ENCODE data around the gene PSMD11. TPM values are rescaled to one million over a fixed set of nuclear protein-coding genes. Genes with fewer than 3 reads are reported as not detected.

PSMD11 gene
- polyA plus RNA-seq, 1 donor, result 128 TPM

Other genes starting within 250 kb of the PSMD11 start
- gene RHBDL3, start 178.7 kb upstream of the PSMD11 start, polyA plus RNA-seq (ENCODE audit: insufficient read length), result 1.5 TPM
- 54.0 TPM for gene C17orf75, start 102.3 kb upstream of the PSMD11 start, polyA plus RNA-seq (ENCODE audit: insufficient read length)
- gene ZNF207, start 94.4 kb upstream of the PSMD11 start, polyA plus RNA-seq (ENCODE audit: insufficient read length), result 302 TPM
- gene CDK5R1, start 42.5 kb downstream of the PSMD11 start, polyA plus RNA-seq (ENCODE audit: insufficient read length), result 4.6 TPM